ENCODE results near the gene MEF2B. TPM values are rescaled to one million over a fixed set of nuclear protein-coding genes. Genes with fewer than 3 reads are reported as not detected.

Gene MEF2B
- total and polyA plus RNA-seq, 10 of the 15 experiments (the other 5 are each of a cell fraction or from before 2014, with no cell fraction given) = 0.09 to 33.0 (median 8.9) TPM

DNA sequence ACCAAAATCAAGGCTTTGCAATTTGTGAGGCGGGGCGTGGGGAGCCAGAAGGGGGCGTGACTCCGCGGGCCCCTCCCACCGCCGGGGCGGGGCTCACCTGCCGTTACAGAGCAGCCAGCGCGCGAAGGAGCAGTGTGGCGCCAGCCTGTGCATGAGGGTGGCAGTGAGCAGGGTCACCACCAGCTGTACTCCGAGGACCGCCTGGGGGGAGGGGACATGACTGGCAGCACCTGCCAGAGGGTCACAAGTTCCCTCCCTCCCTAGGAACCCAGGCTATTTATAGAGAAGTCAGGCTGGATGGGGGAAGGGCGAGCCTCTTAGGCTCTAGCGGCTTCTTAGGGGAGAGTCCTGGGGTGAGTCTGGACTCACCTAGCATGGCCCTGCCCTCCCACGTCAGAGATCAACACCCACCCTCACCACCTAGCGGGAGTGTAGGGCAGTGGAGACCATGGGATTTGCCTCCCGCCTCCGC lies 35.3 kb downstream of the MEF2B start (continued):
- TF ChIP-seq, protein P1, sequence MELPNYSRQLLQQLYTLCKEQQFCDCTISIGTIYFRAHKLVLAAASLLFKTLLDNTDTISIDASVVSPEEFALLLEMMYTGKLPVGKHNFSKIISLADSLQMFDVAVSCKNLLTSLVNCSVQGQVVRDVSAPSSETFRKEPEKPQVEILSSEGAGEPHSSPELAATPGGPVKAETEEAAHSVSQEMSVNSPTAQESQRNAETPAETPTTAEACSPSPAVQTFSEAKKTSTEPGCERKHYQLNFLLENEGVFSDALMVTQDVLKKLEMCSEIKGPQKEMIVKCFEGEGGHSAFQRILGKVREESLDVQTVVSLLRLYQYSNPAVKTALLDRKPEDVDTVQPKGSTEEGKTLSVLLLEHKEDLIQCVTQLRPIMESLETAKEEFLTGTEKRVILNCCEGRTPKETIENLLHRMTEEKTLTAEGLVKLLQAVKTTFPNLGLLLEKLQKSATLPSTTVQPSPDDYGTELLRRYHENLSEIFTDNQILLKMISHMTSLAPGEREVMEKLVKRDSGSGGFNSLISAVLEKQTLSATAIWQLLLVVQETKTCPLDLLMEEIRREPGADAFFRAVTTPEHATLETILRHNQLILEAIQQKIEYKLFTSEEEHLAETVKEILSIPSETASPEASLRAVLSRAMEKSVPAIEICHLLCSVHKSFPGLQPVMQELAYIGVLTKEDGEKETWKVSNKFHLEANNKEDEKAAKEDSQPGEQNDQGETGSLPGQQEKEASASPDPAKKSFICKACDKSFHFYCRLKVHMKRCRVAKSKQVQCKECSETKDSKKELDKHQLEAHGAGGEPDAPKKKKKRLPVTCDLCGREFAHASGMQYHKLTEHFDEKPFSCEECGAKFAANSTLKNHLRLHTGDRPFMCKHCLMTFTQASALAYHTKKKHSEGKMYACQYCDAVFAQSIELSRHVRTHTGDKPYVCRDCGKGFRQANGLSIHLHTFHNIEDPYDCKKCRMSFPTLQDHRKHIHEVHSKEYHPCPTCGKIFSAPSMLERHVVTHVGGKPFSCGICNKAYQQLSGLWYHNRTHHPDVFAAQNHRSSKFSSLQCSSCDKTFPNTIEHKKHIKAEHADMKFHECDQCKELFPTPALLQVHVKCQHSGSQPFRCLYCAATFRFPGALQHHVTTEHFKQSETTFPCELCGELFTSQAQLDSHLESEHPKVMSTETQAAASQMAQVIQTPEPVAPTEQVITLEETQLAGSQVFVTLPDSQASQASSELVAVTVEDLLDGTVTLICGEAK (IDR thresholded peaks at IDR 0.05; ENCODE audit: borderline replicate concordance) = no peak
- TF ChIP-seq, protein P2, sequence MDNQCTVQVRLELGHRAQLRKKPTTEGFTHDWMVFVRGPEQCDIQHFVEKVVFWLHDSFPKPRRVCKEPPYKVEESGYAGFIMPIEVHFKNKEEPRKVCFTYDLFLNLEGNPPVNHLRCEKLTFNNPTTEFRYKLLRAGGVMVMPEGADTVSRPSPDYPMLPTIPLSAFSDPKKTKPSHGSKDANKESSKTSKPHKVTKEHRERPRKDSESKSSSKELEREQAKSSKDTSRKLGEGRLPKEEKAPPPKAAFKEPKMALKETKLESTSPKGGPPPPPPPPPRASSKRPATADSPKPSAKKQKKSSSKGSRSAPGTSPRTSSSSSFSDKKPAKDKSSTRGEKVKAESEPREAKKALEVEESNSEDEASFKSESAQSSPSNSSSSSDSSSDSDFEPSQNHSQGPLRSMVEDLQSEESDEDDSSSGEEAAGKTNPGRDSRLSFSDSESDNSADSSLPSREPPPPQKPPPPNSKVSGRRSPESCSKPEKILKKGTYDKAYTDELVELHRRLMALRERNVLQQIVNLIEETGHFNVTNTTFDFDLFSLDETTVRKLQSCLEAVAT (IDR thresholded peaks at IDR 0.05) = no peak
- no peak for TF ChIP-seq PAX8 (IDR thresholded peaks at IDR 0.05)

DNA sequence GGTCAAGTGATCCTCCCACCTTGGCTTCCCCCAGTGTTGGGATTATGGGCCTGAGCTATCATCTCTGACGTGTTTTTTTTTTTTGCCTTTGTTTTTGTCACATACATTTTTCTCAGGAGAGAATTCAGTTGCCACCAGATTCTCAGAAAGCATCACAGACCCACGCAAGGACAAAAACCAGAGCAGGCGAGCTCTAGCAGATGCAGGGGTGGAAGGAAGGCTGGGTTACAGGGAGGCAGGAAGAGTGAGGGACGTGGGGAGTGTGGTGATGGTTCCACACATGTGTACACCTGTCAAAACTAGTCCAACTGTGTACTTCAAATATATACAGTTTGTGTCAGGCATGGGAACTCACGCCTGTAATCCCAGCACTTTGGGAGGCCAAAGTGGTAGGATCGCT lies 36.1 kb downstream of the MEF2B start:
- no peak overlapping the region for H3K9ac ChIP-seq (ENCODE audit: control insufficient read depth, insufficient read depth, low read length)
- ChIA-PET CTCF (no interaction called here), POLR2A (no interaction called here), RAD21 (ENCODE audit: unreplicated experiment) (no interaction called here), SMC1A (ENCODE audit: uncharacterized antibody, unreplicated experiment) (interaction anchor here (0.7 kb wide), 1 partner anchor 614 kb away, joined by 3 read pairs; no protein-coding TSS in a partner anchor)
- H3K27me3 ChIP-seq (replicated peaks in 1 of 2; ENCODE audit: control insufficient read depth in 2 of 2, insufficient read depth in 2 of 2, low read length in 1 of 2) = no peaks in the 10 kb centered on the region
- H3K4me2 ChIP-seq (ENCODE audit: control insufficient read depth, insufficient read depth) = no peak overlapping the region
- no peak for FAIRE-seq
- no peak overlapping the region for H3K4me3 ChIP-seq
- peaks cover 6% of the 10 kb centered on the region; the same call in 1 of the 2 replicates for H3K4me1 ChIP-seq (ENCODE audit: control insufficient read depth, insufficient read depth, low read length)
- DNase-seq (ENCODE audit: low read depth, low spot score) = no peak
- H2AFZ ChIP-seq (ENCODE audit: control insufficient read depth, low read depth, low read length) = no peak overlapping the region
- intact Hi-C loops (cut with micrococcal nuclease; ENCODE audit: unreplicated experiment) (no loop called here), in situ Hi-C loops (cut with MboI) (no loop called here)
- peaks cover 9% of the 10 kb centered on the region for H3K79me2 ChIP-seq (ENCODE audit: control insufficient read depth, insufficient read depth, low read length)
- no peak for ATAC-seq
- WGBS (ENCODE audit: insufficient coverage, insufficient replicate concordance, low lambda C conversion rate, missing lambda C conversion rate) = 88% methylated on average over 6 of the region's 6 CpGs
- no peak overlapping the region for H3K27ac ChIP-seq (ENCODE audit: control insufficient read depth, insufficient read depth)
- no peaks in the 10 kb centered on the region for H4K20me1 ChIP-seq (ENCODE audit: control insufficient read depth, insufficient read depth)
- H3K9me3 ChIP-seq (replicated peaks; ENCODE audit: control insufficient read depth, insufficient read depth, low read length) = peaks cover 9% of the 10 kb centered on the region; the same call in 2 of the 3 replicates
- H3K36me3 ChIP-seq (ENCODE audit: control insufficient read depth in 2 of 2, insufficient read depth in 2 of 2, low read length in 1 of 2) = no peaks in the 10 kb centered on the region
- BruUV-seq (replicated peaks) = no TSS peak
- TF ChIP-seq NFYB (IDR thresholded peaks at IDR 0.05; ENCODE audit: insufficient read depth, low read depth, low read length) (no peak), RBBP5 (conservative IDR thresholded peaks at IDR 0.05) (no peak), TCF12 (IDR thresholded peaks at IDR 0.05; ENCODE audit: low read depth, low read length) (no peak), ZNF24 (IDR thresholded peaks at IDR 0.05) (no peak), SUZ12 (IDR thresholded peaks at IDR 0.05; ENCODE audit: unreplicated experiment) (no peak), NFYA (IDR thresholded peaks at IDR 0.05; ENCODE audit: borderline replicate concordance, low read depth, low read length) (no peak), ASH2L (IDR thresholded peaks at IDR 0.05; ENCODE audit: borderline replicate concordance, low read depth) (no peak)
- TF ChIP-seq, protein P3, sequence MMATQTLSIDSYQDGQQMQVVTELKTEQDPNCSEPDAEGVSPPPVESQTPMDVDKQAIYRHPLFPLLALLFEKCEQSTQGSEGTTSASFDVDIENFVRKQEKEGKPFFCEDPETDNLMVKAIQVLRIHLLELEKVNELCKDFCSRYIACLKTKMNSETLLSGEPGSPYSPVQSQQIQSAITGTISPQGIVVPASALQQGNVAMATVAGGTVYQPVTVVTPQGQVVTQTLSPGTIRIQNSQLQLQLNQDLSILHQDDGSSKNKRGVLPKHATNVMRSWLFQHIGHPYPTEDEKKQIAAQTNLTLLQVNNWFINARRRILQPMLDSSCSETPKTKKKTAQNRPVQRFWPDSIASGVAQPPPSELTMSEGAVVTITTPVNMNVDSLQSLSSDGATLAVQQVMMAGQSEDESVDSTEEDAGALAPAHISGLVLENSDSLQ (IDR thresholded peaks at IDR 0.05) = no peak
- TF ChIP-seq, protein P4, sequence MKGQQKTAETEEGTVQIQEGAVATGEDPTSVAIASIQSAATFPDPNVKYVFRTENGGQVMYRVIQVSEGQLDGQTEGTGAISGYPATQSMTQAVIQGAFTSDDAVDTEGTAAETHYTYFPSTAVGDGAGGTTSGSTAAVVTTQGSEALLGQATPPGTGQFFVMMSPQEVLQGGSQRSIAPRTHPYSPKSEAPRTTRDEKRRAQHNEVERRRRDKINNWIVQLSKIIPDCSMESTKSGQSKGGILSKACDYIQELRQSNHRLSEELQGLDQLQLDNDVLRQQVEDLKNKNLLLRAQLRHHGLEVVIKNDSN (IDR thresholded peaks at IDR 0.05; ENCODE audit: borderline replicate concordance, extremely low read length, insufficient read depth, low read depth, low read length) = no peak
